ENCODE results near the gene CDC42BPB.

- TF ChIP-seq YY1 (IDR thresholded peaks at IDR 0.05; ENCODE audit: insufficient read depth, insufficient read length) (no peak), ZNF274 (IDR thresholded peaks at IDR 0.05; ENCODE audit: low read depth, low read length) (no peak), SUZ12 (IDR thresholded peaks at IDR 0.05; ENCODE audit: extremely low read depth, insufficient read depth, insufficient read length) (no peak)
Measured at GRCh38 chr14:102928412-102929240, 128.7 kb downstream of the CDC42BPB start.

Data from NT2/D1 (cell line).